Measurements from ENCODE around the gene PCDHA13. TPM values are rescaled to one million over a fixed set of nuclear protein-coding genes. Genes with fewer than 3 reads are reported as not detected.

PCDHA13 gene
- total RNA-seq, 1 donor from 2014 or later, result not detected

DNA sequence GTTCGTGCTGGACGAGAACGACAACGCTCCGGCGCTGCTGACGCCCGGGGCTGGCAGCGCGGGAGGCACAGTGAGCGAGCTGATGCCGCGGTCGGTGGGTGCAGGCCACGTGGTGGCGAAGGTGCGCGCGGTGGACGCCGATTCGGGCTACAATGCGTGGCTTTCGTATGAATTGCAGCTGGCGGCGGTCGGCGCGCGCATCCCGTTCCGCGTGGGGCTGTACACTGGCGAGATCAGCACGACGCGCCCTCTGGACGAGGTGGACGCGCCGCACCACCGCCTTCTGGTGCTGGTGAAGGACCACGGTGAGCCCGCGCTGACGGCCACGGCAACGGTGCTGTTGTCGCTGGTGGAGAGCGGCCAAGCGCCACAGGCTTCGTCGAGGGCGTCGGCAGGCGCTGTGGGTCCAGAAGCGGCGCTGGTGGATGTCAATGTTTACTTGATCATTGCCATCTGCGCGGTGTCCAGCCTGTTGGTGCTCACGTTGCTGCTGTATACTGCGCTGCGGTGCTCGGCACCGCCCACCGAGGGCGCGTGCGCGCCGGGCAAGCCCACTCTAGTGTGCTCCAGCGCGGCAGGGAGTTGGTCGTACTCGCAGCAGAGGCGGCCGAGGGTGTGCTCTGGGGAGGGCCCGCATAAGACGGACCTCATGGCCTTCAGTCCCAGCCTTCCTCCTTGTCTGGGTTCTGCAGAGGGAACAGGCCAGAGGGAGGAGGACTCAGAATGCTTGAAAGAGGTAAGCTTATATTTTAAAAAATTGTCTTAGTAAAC is 2.2 kb downstream of the PCDHA13 start:
- DNase-seq, result no peak
- Mint-ChIP-seq H3K9me3 (peaks cover 26% of the 10 kb centered on the region), H3K4me1 (no peaks in the 10 kb centered on the region), H3K36me3 (ENCODE audit: low read depth) (no peaks in the 10 kb centered on the region), H3K4me3 (no peak overlapping the region), H3K27me3 (no peaks in the 10 kb centered on the region), H3K27ac (no peak overlapping the region)
- intact Hi-C loops (cut with micrococcal nuclease), result no loop called here

DNA sequence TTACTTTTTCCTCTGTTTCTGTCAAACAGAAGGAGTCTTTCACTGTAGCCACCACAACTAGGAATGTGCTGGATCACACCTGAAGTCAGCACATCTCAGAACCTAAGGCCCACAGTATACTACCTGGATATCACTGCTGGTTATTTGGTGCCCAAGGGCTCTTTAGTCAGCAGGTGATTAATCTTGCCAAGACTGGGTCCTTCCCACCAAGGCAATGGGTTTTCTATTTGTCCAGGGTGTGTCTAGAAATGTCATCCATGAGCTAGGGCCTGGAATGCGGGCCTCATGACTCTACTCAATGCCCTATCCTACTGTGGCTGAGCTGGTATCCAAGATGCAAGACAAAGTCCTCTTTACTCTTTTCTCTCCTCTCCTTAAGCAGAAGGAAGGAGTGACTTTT is 34.4 kb downstream of the PCDHA13 start:
- H3K4me1 Mint-ChIP-seq, result no peaks in the 10 kb centered on the region
- no peaks in the 10 kb centered on the region for H3K27me3 Mint-ChIP-seq
- H3K27ac Mint-ChIP-seq, result no peak overlapping the region
- no peak overlapping the region for H3K4me3 Mint-ChIP-seq
- intact Hi-C loops (cut with micrococcal nuclease), result no loop called here
- no peaks in the 10 kb centered on the region for H3K9me3 Mint-ChIP-seq
- H3K36me3 Mint-ChIP-seq (ENCODE audit: low read depth), result no peaks in the 10 kb centered on the region
- no peak for DNase-seq

- Mint-ChIP-seq H3K27me3 (peaks cover 16% of the 10 kb centered on the region), H3K4me3 (no peak overlapping the region), H3K27ac (no peak overlapping the region), H3K9me3 (peaks cover 3% of the 10 kb centered on the region), H3K4me1 (no peaks in the 10 kb centered on the region), H3K36me3 (ENCODE audit: low read depth) (no peaks in the 10 kb centered on the region)
- DNase-seq, result no peak
- intact Hi-C loops (cut with micrococcal nuclease), result no loop called here
Measured at GRCh38 chr5:140923601-140924000, 41.7 kb downstream of the PCDHA13 start.

- no peaks in the 10 kb centered on the region for H3K36me3 Mint-ChIP-seq (ENCODE audit: low read depth)
- DNase-seq, result no peak
- intact Hi-C loops (cut with micrococcal nuclease), result no loop called here
- no peak within 1 kb of the TSS for H3K4me3 Mint-ChIP-seq
- H3K27me3 Mint-ChIP-seq, result peaks cover 17% of the 10 kb centered on the region
- H3K9me3 Mint-ChIP-seq, result peaks cover 3% of the 10 kb centered on the region
- no peak within 1 kb of the TSS for H3K27ac Mint-ChIP-seq
- H3K4me1 Mint-ChIP-seq, result no peaks in the 10 kb centered on the region
Measured at GRCh38 chr5:140925806-140926442, 44.0 kb downstream of the PCDHA13 start, which contains the start of gene PCDHAC1. PCDHAC1 (plus strand) TSS chr5:140926299; CDS start chr5:140926893, 594 bp downstream.

- Mint-ChIP-seq H3K4me3 (no peak overlapping the region), H3K27me3 (peaks cover 17% of the 10 kb centered on the region), H3K27ac (no peak overlapping the region), H3K36me3 (ENCODE audit: low read depth) (no peaks in the 10 kb centered on the region), H3K9me3 (peaks cover 3% of the 10 kb centered on the region), H3K4me1 (no peaks in the 10 kb centered on the region)
- peak; percentile 57 for DNase-seq
- intact Hi-C loops (cut with micrococcal nuclease), result no loop called here
Measured at GRCh38 chr5:140926443-140927227, 44.7 kb downstream of the PCDHA13 start.

DNA sequence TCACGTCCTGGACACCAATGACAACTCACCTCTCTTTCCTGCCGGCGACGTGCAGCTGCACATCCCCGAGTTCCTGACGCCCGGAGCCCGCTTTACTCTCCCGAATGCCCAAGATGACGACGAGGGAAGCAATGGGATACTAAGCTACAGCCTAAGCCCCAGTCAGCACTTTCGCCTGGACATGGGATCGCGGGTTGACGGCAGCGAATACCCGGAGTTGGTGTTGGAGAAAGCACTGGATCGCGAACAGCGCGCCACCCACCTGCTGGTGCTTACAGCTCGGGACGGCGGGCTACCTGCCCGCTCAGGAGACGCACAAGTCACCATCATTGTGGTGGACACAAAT is 45.3 kb downstream of the PCDHA13 start:
- no peaks in the 10 kb centered on the region for H3K36me3 Mint-ChIP-seq (ENCODE audit: low read depth)
- no peaks in the 10 kb centered on the region for H3K4me1 Mint-ChIP-seq
- H3K9me3 Mint-ChIP-seq, result peaks cover 3% of the 10 kb centered on the region
- H3K27ac Mint-ChIP-seq, result no peak overlapping the region
- peaks cover 17% of the 10 kb centered on the region for H3K27me3 Mint-ChIP-seq
- no peak overlapping the region for H3K4me3 Mint-ChIP-seq
- DNase-seq, result no peak
- intact Hi-C loops (cut with micrococcal nuclease), result no loop called here

Other genes starting within 250 kb of the PCDHA13 start
- 0.31 and 0.35 TPM in 2 replicates for gene CD14, start 248.9 kb upstream of the PCDHA13 start, total RNA-seq
- gene TMCO6, start 242.7 kb upstream of the PCDHA13 start, total RNA-seq, result 38.1 and 41.9 TPM in 2 replicates
- gene NDUFA2, start 234.5 kb upstream of the PCDHA13 start, total RNA-seq, result 63.2 and 63.6 TPM in 2 replicates
- gene IK, start 234.3 kb upstream of the PCDHA13 start, total RNA-seq, result 112 and 113 TPM in 2 replicates
- 41.6 and 42.9 TPM in 2 replicates for gene WDR55, start 217.2 kb upstream of the PCDHA13 start, total RNA-seq
- gene DND1, start 208.5 kb upstream of the PCDHA13 start, total RNA-seq, result 2.8 and 3.8 TPM in 2 replicates
- gene HARS1, start 190.8 kb upstream of the PCDHA13 start, total RNA-seq, result 109 and 115 TPM in 2 replicates
- 28.0 and 29.6 TPM in 2 replicates for gene HARS2, start 190.7 kb upstream of the PCDHA13 start, total RNA-seq
- 67.1 and 67.2 TPM in 2 replicates for gene ZMAT2, start 181.7 kb upstream of the PCDHA13 start, total RNA-seq
- gene PCDHA1, start 96.0 kb upstream of the PCDHA13 start, total RNA-seq, result not detected in 2 replicates
- not detected in 2 replicates for gene PCDHA2, start 87.3 kb upstream of the PCDHA13 start, total RNA-seq
- not detected in 2 replicates for gene PCDHA3, start 81.1 kb upstream of the PCDHA13 start, total RNA-seq
- gene PCDHA4, start 75.1 kb upstream of the PCDHA13 start, total RNA-seq, result not detected in 2 replicates
- gene PCDHA5, start 60.5 kb upstream of the PCDHA13 start, total RNA-seq, result not detected in 2 replicates
- not detected in 2 replicates for gene PCDHA6, start 54.2 kb upstream of the PCDHA13 start, total RNA-seq
- not detected in 2 replicates for gene PCDHA7, start 47.9 kb upstream of the PCDHA13 start, total RNA-seq
- gene PCDHA8, start 40.9 kb upstream of the PCDHA13 start, total RNA-seq, result not detected in 2 replicates
- not detected in 2 replicates for gene PCDHA9, start 33.7 kb upstream of the PCDHA13 start, total RNA-seq
- not detected in 2 replicates for gene PCDHA10, start 26.2 kb upstream of the PCDHA13 start, total RNA-seq
- not detected in 2 replicates for gene PCDHA11, start 13.2 kb upstream of the PCDHA13 start, total RNA-seq
- gene PCDHA12, start 6.8 kb upstream of the PCDHA13 start, total RNA-seq, result not detected in 2 replicates
- gene PCDHAC1, start 44.2 kb downstream of the PCDHA13 start, total RNA-seq, result not detected in 2 replicates
- not detected in 2 replicates for gene PCDHAC2, start 84.4 kb downstream of the PCDHA13 start, total RNA-seq
- gene PCDHB1, start 169.2 kb downstream of the PCDHA13 start, total RNA-seq, result not detected in 2 replicates
- gene PCDHB2, start 212.5 kb downstream of the PCDHA13 start, total RNA-seq, result 0.19 TPM in 1 of 2 replicates, not detected in the other
- not detected in 2 replicates for gene PCDHB3, start 218.3 kb downstream of the PCDHA13 start, total RNA-seq
- not detected in 2 replicates for gene PCDHB4, start 239.7 kb downstream of the PCDHA13 start, total RNA-seq